Testis (tissue), 3 donors: ENCODE data around the gene UPB1. TPM values are rescaled to one million over a fixed set of nuclear protein-coding genes. Genes with fewer than 3 reads are reported as not detected.

ENCODE experiments used
- DNase-seq: peaks from one replicate; pipeline ENCODE4 v3.0.0-alpha.2; 2019
- H3K27ac ChIP-seq, 2 donors: fragments of 200-600 bp; sonication (generic); one replicate each; pipeline ENCODE4 v1.5.1; 2019
- H3K27me3 ChIP-seq: fragments of 200-600 bp; sonication (generic); one replicate; pipeline ENCODE4 v1.5.1; 2019
- H3K36me3 ChIP-seq: fragments of 200-600 bp; sonication (generic); one replicate; pipeline ENCODE4 v1.5.1; 2017; ENCODE audit warnings: low read depth; ENCODE audit errors: missing control alignments
- H3K4me1 ChIP-seq: fragments of 200-600 bp; sonication (generic); one replicate; pipeline ENCODE4 v1.5.1; 2019
- H3K4me3 ChIP-seq, 2 donors: fragments of 200-600 bp; sonication (generic); one replicate each; pipeline ENCODE4 v1.5.1; 2017 to 2019
- H3K9me3 ChIP-seq: fragments of 200-600 bp; sonication (generic); one replicate; pipeline ENCODE4 v1.5.1; 2017
- POLR2A ChIP-seq: fragments of 450-650 bp; IDR thresholded peaks from one replicate; pipeline ENCODE4 v1.6.1; 2017; ENCODE audit warnings: antibody characterized with exemption, mild to moderate bottlenecking, moderate library complexity
- WGBS, 2 donors: methylation state at CpG; one replicate each; pipeline ENCODE4 v1.1.5; 2018; 5-methylcytosine and 5-hydroxymethylcytosine counted together
- intact Hi-C: fragments of 100-400 bp; cut with DNase I; formaldehyde crosslinking; loops from one replicate; pipeline ENCODE4 v1.15.1; 2023; ENCODE audit warnings: low total_unique reads
- polyA plus RNA-seq: library from polyadenylated mRNA; stranded (reverse); fragments of 350-450 nt; fragmentation: Illumina TruSeq; extraction: RNeasy Lipid Tissue Mini Kit (QIAGEN cat#74804); gene quantifications from one replicate; pipeline ENCODE4 v1.2.3, GENCODE V29; 2014; ENCODE audit warnings: low read depth, low replicate concordance; ENCODE audit not compliant: insufficient read depth
- total RNA-seq, 2 donors: library from RNA; depleted of rRNA; stranded (reverse); fragments of >200 nt; gene quantifications; one replicate each; pipeline ENCODE4 v1.2.3, GENCODE V29; 2016
- TF ChIP-seq, protein P1 (sequence below), 3 experiments: fragments of 450-650 bp in 2 of 3; fragments of 200-600 bp in 1 of 3; sonication (generic) in 1 of 3; IDR thresholded peaks; one replicate each; pipeline ENCODE4 v1.5.1; 2016 to 2019; ENCODE audit warnings: antibody characterized with exemption in 3 of 3, mild to moderate bottlenecking in 2 of 3, moderate library complexity in 1 of 3

UPB1 gene
- total and polyA plus RNA-seq, 3 donors from 2014 or later, result 6.7 to 12.1 (median 11.5) TPM

GRCh38 chr22:24500277-24500820, 5.2 kb downstream of the UPB1 start:
- WGBS, 2 donors, result 66 to 70% methylated on average over 16 of the region's 16 CpGs
- H3K9me3 ChIP-seq, result no peaks in the 10 kb centered on the region
- no peaks in the 10 kb centered on the region for H3K4me1 ChIP-seq
- DNase-seq, result no peak
- TF ChIP-seq, protein P1, sequence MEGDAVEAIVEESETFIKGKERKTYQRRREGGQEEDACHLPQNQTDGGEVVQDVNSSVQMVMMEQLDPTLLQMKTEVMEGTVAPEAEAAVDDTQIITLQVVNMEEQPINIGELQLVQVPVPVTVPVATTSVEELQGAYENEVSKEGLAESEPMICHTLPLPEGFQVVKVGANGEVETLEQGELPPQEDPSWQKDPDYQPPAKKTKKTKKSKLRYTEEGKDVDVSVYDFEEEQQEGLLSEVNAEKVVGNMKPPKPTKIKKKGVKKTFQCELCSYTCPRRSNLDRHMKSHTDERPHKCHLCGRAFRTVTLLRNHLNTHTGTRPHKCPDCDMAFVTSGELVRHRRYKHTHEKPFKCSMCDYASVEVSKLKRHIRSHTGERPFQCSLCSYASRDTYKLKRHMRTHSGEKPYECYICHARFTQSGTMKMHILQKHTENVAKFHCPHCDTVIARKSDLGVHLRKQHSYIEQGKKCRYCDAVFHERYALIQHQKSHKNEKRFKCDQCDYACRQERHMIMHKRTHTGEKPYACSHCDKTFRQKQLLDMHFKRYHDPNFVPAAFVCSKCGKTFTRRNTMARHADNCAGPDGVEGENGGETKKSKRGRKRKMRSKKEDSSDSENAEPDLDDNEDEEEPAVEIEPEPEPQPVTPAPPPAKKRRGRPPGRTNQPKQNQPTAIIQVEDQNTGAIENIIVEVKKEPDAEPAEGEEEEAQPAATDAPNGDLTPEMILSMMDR (IDR thresholded peaks at IDR 0.05), result no peak
- no peak for TF ChIP-seq POLR2A
- intact Hi-C loops, result loop anchor here (10.0 kb wide), 2 partner anchors 76 to 176 kb away; partner anchors contain the start of gene ADORA2A
- H3K4me3 ChIP-seq, result no peak overlapping the region
- no peak overlapping the region for H3K27ac ChIP-seq
- H3K36me3 ChIP-seq, result no peaks in the 10 kb centered on the region
- H3K27me3 ChIP-seq, result no peaks in the 10 kb centered on the region

GRCh38 chr22:24501301-24502005, 6.3 kb downstream of the UPB1 start:
- DNase-seq, result no peak
- H3K27me3 ChIP-seq, result no peaks in the 10 kb centered on the region
- whole genome bisulfite sequencing, 2 donors, result 57 to 74% methylated on average over 7 to 8 of the region's 8 CpGs
- no peaks in the 10 kb centered on the region for H3K9me3 ChIP-seq
- no peaks in the 10 kb centered on the region for H3K4me1 ChIP-seq
- no peak for TF ChIP-seq POLR2A
- TF ChIP-seq, protein P1 (IDR thresholded peaks at IDR 0.05), result no peak
- H3K36me3 ChIP-seq, result no peaks in the 10 kb centered on the region
- no peak overlapping the region for H3K27ac ChIP-seq
- no peak overlapping the region for H3K4me3 ChIP-seq
- intact Hi-C loops, result loop anchor here (10.0 kb wide), 2 partner anchors 77 to 177 kb away; partner anchors contain the start of gene ADORA2A

- H3K36me3 ChIP-seq, result no peaks in the 10 kb centered on the region
- no peaks in the 10 kb centered on the region for H3K27me3 ChIP-seq
- TF ChIP-seq POLR2A, result no peak
- TF ChIP-seq, protein P1 (IDR thresholded peaks at IDR 0.05), result no peak
- no peaks in the 10 kb centered on the region for H3K9me3 ChIP-seq
- no peak overlapping the region for H3K4me3 ChIP-seq
- DNase-seq, result no peak
- WGBS, 2 donors, result 88% methylated on average over 7 of the region's 7 CpGs
- intact Hi-C loops, result loop anchor here (10.0 kb wide), 2 partner anchors 77 to 177 kb away; partner anchors contain the start of gene ADORA2A
- no peaks in the 10 kb centered on the region for H3K4me1 ChIP-seq
- H3K27ac ChIP-seq, result no peak overlapping the region
Measured at GRCh38 chr22:24502034-24502433, 6.9 kb downstream of the UPB1 start.

- no peak for DNase-seq
- TF ChIP-seq, protein P1 (IDR thresholded peaks at IDR 0.05), result no peak
- TF ChIP-seq POLR2A, result no peak
- no peaks in the 10 kb centered on the region for H3K9me3 ChIP-seq
- H3K27me3 ChIP-seq, result no peaks in the 10 kb centered on the region
- no peak overlapping the region for H3K4me3 ChIP-seq
- intact Hi-C loops, result loop anchor here (10.0 kb wide), 2 partner anchors 78 to 178 kb away; partner anchors contain the start of gene ADORA2A
- no peaks in the 10 kb centered on the region for H3K36me3 ChIP-seq
- H3K27ac ChIP-seq, result no peak overlapping the region
- H3K4me1 ChIP-seq, result no peaks in the 10 kb centered on the region
- 69 to 95% methylated on average over 1 of the region's 1 CpG for WGBS, 2 donors
Measured at GRCh38 chr22:24502541-24502940, 7.4 kb downstream of the UPB1 start.
